ENCODE data around the gene ELF1. TPM values are rescaled to one million over a fixed set of nuclear protein-coding genes. Genes with fewer than 3 reads are reported as not detected.

The ELF1 gene
- total RNA-seq, 1 experiment from 2014 or later, result 15.3 TPM

- no peak overlapping the region for H3K27ac ChIP-seq (ENCODE audit: low read length)
- no peak overlapping the region for H3K4me3 ChIP-seq (ENCODE audit: low read length)
- no peaks in the 10 kb centered on the region for H3K36me3 ChIP-seq (ENCODE audit: low read depth, low read length)
- no peaks in the 10 kb centered on the region for H3K27me3 ChIP-seq (ENCODE audit: low read length)
- ChIA-PET POLR2A (ENCODE audit: unreplicated experiment) (no interaction called here), CTCF (no interaction called here)
- H3K4me1 ChIP-seq (ENCODE audit: insufficient read depth, low read length), result no peaks in the 10 kb centered on the region
- no peaks in the 10 kb centered on the region for H3K79me2 ChIP-seq (ENCODE audit: low read length)
- no peaks in the 10 kb centered on the region for H4K20me1 ChIP-seq (ENCODE audit: low read length)
- no peak for ATAC-seq
- no peak for TF ChIP-seq CTCF (conservative IDR thresholded peaks at IDR 0.05; ENCODE audit: low read depth, low read length)
- TF ChIP-seq EZH2phosphoT487 (IDR thresholded peaks at IDR 0.05; ENCODE audit: borderline replicate concordance, low read length), result no peak
- TF ChIP-seq EZH2 (IDR thresholded peaks at IDR 0.05; ENCODE audit: low read length, unreplicated experiment), result no peak
- BruUV-seq (replicated peaks), result no TSS peak
- H3K4me2 ChIP-seq (ENCODE audit: low read length), result no peak overlapping the region
- no peaks in the 10 kb centered on the region for H3K9me3 ChIP-seq (ENCODE audit: low read length)
- intact Hi-C loops (cut with micrococcal nuclease), result no loop called here
- no peak for DNase-seq
- H3K9ac ChIP-seq (ENCODE audit: low read length), result no peak overlapping the region
- H3F3A ChIP-seq (ENCODE audit: low read length, unreplicated experiment), result no peaks in the 10 kb centered on the region
- no peaks in the 10 kb centered on the region for H3K9me2 ChIP-seq (replicated peaks; ENCODE audit: low read length)
- H2AFZ ChIP-seq (ENCODE audit: low read length), result no peak overlapping the region
Observed at GRCh38 chr13:40928980-40929379, 90.1 kb downstream of the ELF1 start.

GRCh38 chr13:40927929-40928328, 91.2 kb downstream of the ELF1 start:
- POLR2A ChIA-PET (ENCODE audit: unreplicated experiment), result no interaction called here
- Histone ChIP-seq H3K4me3 (ENCODE audit: low read length) (no peak overlapping the region), H3K9ac (ENCODE audit: low read length) (no peak overlapping the region), H4K20me1 (ENCODE audit: low read length) (no peaks in the 10 kb centered on the region), H3K79me2 (ENCODE audit: low read length) (no peaks in the 10 kb centered on the region), H3K9me2 (replicated peaks; ENCODE audit: low read length) (no peaks in the 10 kb centered on the region), H3F3A (ENCODE audit: low read length, unreplicated experiment) (no peaks in the 10 kb centered on the region), H3K27me3 (ENCODE audit: low read length) (no peaks in the 10 kb centered on the region), H3K9me3 (ENCODE audit: low read length) (no peaks in the 10 kb centered on the region), H3K4me1 (ENCODE audit: insufficient read depth, low read length) (no peaks in the 10 kb centered on the region), H3K27ac (ENCODE audit: low read length) (no peak overlapping the region), H3K36me3 (ENCODE audit: low read depth, low read length) (no peaks in the 10 kb centered on the region), H2AFZ (ENCODE audit: low read length) (no peak overlapping the region), H3K4me2 (ENCODE audit: low read length) (no peak overlapping the region)
- ATAC-seq (no peak), DNase-seq (no peak)
- TF ChIP-seq EZH2 (IDR thresholded peaks at IDR 0.05; ENCODE audit: low read length, unreplicated experiment), result no peak
- no peak for TF ChIP-seq EZH2phosphoT487 (IDR thresholded peaks at IDR 0.05; ENCODE audit: borderline replicate concordance, low read length)
- no peak for TF ChIP-seq CTCF (conservative IDR thresholded peaks at IDR 0.05; ENCODE audit: low read depth, low read length)
- CTCF ChIA-PET, result no interaction called here
- intact Hi-C loops (cut with micrococcal nuclease), result no loop called here
- BruUV-seq (replicated peaks), result no TSS peak

GRCh38 chr13:40923867-40924266, 95.2 kb downstream of the ELF1 start:
- Histone ChIP-seq H3K4me3 (ENCODE audit: low read length) (no peak overlapping the region), H3K4me1 (ENCODE audit: insufficient read depth, low read length) (peaks cover 7% of the 10 kb centered on the region), H4K20me1 (ENCODE audit: low read length) (no peaks in the 10 kb centered on the region), H3F3A (ENCODE audit: low read length, unreplicated experiment) (no peaks in the 10 kb centered on the region), H3K27me3 (ENCODE audit: low read length) (no peaks in the 10 kb centered on the region), H3K9me3 (ENCODE audit: low read length) (no peaks in the 10 kb centered on the region), H3K4me2 (ENCODE audit: low read length) (no peak overlapping the region), H3K36me3 (ENCODE audit: low read depth, low read length) (no peaks in the 10 kb centered on the region), H3K9ac (ENCODE audit: low read length) (no peak overlapping the region), H2AFZ (ENCODE audit: low read length) (no peak overlapping the region), H3K79me2 (ENCODE audit: low read length) (peaks cover 18% of the 10 kb centered on the region), H3K9me2 (replicated peaks; ENCODE audit: low read length) (no peaks in the 10 kb centered on the region), H3K27ac (ENCODE audit: low read length) (no peak overlapping the region)
- no peak for ATAC-seq
- BruUV-seq (replicated peaks), result no TSS peak
- intact Hi-C loops (cut with micrococcal nuclease), result loop anchor here (5.0 kb wide), 1 partner anchor 147 kb away; no protein-coding TSS in a partner anchor
- DNase-seq, result no peak
- no peak for TF ChIP-seq EZH2phosphoT487 (IDR thresholded peaks at IDR 0.05; ENCODE audit: borderline replicate concordance, low read length)
- no peak for TF ChIP-seq CTCF (conservative IDR thresholded peaks at IDR 0.05; ENCODE audit: low read depth, low read length)
- TF ChIP-seq EZH2 (IDR thresholded peaks at IDR 0.05; ENCODE audit: low read length, unreplicated experiment), result no peak
- ChIA-PET POLR2A (ENCODE audit: unreplicated experiment) (no interaction called here), CTCF (no interaction called here)

Data from PC-3 (cell line).